ENCODE data around the gene GPC2. TPM values are rescaled to one million over a fixed set of nuclear protein-coding genes. Genes with fewer than 3 reads are reported as not detected.
"Not testable (repeated sequence)": the region's sequence is repeated elsewhere in the genome, so short reads cannot be mapped to it uniquely, and the experiment has no call there.

Gene GPC2, protein sequence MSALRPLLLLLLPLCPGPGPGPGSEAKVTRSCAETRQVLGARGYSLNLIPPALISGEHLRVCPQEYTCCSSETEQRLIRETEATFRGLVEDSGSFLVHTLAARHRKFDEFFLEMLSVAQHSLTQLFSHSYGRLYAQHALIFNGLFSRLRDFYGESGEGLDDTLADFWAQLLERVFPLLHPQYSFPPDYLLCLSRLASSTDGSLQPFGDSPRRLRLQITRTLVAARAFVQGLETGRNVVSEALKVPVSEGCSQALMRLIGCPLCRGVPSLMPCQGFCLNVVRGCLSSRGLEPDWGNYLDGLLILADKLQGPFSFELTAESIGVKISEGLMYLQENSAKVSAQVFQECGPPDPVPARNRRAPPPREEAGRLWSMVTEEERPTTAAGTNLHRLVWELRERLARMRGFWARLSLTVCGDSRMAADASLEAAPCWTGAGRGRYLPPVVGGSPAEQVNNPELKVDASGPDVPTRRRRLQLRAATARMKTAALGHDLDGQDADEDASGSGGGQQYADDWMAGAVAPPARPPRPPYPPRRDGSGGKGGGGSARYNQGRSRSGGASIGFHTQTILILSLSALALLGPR
- total RNA-seq: 5.1 TPM

DNA sequence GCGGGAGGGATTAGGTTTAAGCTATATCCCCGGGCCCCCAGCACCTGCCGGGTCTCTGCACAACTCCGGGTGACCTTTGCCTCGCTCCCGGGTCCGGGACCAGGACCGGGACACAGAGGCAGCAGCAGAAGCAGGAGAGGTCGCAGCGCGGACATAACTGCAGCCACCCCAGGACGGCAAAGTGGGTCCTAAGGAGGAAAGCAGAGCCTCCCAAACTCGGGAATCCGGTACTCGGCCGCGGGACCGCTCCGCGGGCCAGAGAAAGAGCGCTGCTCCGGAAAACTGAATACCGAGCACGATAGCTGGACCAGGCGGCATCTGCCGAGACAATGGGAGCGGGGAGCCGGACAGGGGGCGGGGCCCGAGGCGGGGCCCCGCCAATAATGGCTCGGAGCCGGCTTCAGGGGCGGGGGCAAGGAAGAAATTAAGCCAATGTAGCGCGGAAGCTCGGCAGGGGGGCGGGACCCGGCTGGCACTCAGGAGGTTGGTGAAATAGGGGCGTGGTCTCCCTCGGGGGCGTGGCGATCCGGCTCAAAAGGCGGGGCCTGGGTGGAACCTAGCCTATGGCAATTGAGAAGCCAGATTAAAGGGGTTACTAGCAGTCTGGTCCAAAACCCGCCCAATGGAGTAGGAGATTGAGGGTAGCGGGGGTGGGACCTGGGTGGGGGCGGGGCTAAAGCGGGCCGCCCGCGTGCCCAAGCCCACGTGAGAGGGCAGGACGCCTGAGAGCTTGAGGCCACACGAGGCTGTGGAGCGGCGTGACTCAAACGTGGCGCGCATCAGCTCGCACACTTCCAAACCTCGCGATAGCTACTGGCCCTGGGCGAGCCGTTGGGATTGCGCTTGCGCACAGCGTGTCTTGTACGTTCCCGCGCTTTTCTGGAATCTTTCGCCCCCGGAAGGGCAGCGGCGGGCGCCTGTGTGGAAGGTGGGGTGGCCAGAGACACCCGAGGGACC lies at the start of gene GPC2, which contains the start of gene STAG3:
Gene GPC2, minus strand, starts transcription at position 337 of the 957 bp plus-strand sequence. Its CDS starts 182 bp downstream, at position 155.
Gene STAG3, plus strand, starts transcription at position 874 of the 957 bp plus-strand sequence. CDS start 2,639 bp downstream, outside the sequence.
- peak; percentile 95 for DNase-seq (ENCODE audit: low spot score)

DNA sequence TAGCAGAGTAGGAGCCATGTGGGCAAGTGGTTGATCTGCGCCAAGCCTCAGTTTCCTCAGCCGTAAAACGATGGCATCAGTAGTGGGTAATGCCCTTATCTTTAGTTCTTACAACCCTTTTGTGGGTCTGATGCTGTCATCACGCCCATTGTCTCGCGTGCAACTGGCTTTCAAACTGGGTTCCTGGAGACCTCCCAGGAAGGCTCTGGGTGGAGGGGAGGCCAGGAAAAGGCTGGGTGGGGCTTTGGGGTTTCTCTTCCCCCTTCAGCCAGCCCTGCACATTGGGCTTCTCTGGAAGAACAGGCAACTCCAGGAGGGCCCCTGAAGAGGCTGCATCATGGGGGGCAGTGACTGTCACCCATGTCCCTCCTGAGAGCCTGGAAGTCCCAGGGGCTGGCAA lies 47.7 kb upstream of the GPC2 start:
- DNase-seq (ENCODE audit: low spot score): not testable (repeated sequence)

DNA sequence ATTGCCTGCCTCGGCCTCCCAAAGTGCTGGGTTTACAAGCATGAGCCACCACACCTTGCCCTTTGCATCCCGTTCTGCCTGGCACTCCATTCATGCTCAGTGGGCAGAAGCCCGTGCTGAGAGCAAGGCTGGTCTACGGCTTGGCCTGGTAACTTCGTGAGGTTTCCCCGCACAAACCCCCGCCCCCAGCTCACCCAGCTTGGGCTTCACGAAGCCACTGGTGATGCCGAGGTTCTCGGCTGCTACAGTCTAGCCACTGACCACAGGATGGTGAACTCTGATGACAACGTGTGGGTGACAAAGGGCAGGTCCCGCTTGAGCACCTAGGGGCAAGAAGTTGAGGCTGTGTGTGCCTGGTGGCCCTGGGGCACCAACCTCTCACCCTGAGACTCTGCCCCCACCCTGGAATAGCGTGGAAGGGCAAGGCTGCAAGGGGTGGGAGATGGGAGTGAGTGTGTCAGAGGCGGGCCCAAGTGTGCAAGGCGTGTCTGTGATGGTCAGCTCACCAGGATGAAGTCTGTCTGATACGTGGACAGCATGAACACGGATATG lies 46.3 kb upstream of the GPC2 start:
- not testable (repeated sequence) for DNase-seq (ENCODE audit: low spot score)

DNA sequence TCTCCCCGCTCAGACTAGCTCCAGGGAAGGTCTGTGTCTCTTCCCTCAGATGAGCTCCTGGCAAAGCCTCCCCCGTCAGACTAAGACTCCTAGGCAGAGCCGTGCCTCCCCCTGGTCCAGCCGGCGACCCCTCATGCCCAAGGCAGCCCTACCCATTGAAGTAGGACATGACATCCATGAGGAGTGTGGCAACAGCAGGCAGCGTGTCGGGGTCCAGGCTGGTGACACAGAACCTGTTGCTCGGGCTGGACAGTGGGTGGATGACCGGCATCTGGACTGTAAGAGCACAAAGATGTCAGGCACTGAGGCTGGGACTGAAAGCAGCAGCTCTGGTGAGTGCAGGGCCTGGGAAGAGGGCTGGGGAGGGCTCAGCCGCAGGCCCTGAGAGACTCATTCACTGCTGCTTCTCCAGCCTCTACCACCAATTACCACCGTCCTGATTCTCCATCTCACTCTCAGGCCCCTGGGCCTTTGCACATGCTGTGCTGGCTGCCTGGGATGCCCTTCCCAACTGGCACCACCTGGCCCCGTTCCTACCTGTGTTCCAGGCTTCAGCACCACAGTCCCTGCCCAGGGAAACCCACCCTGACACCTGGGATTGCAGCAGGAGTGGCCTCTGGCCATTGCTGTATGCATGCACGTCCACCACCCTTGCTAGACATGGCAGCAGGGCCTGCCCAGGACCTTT lies 45.4 kb upstream of the GPC2 start:
- no peak for DNase-seq (ENCODE audit: low spot score)

DNA sequence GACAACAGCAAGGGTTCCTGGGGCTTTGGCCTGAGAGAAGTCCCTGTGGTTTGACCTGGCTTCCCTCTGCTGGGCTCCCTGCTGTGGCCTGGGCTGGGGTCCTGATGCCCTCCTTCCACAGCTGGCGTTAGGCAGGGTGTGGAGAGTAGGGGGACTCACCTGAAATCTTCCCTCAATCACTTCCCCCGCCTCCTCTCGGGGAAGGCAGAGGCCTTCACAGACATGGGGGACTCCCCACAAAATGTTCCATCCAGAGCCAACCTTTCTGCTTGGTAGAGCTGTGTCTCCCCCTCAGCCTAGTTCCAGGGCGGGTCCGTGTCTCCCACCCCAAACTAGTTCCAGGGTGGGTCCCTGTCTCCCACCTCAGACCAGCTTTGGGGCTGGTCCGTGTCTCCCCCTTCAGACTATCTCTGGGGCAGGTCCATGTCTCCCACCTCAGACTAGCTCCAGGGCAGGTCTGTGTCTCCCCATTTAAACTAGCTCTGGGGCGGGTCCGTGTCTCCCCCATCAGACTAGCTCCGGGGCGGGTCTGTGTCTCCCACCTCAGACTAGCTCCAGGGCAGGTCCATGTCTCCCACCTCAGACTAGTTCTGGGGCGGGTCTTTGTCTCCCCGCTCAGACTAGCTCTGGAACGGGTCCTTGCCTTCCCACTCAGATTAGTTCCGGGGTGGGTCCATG lies 44.7 kb upstream of the GPC2 start:
- DNase-seq (ENCODE audit: low spot score): no peak

DNA sequence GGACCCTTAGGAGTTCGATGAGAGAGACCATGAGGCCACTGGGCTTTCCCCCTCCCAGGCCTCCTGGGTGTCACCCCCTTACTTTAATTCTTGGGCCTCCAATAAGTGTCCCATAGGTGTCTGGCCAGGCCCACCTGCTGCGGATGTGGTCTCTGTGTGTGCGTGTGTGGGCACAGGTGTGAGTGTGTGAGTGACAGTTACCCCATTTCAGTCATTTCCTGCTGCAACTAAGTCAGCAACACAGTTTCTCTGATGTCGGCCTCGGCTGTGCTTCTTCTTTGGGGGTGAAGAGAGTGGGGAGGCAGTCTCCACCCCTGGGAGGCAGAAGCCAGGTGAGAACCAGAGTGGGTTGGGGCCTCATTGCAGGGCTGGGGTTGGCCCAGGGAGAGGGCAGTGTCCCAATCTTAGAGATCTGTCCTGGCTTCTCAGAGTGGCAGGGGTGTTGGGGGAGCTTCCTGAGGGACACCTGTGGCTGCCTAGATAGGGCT lies 44.1 kb upstream of the GPC2 start:
- no peak for DNase-seq (ENCODE audit: low spot score)

DNA sequence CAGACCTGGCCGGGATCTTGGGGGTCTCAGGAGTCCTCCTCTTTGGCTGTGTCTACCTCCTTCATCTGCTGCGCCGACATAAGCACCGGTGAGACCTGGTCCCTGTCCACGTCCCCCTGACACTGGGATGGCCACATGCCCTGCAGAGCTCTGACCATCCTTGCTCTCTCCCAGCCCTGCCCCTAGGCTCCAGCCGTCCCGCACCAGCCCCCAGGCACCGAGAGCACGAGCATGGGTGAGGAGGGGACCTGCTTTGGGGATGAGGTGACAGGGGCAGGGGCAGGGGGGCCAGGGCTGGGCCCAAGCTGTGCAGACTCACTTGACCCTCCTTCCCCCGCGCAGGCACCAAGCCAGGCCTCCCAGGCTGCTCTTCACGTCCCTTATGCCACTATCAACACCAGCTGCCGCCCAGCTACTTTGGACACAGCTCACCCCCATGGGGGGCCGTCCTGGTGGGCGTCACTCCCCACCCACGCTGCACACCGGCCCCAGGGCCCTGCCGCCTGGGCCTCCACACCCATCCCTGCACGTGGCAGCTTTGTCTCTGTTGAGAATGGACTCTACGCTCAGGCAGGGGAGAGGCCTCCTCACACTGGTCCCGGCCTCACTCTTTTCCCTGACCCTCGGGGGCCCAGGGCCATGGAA lies 43.5 kb upstream of the GPC2 start:
- no peak for DNase-seq (ENCODE audit: low spot score)

DNA sequence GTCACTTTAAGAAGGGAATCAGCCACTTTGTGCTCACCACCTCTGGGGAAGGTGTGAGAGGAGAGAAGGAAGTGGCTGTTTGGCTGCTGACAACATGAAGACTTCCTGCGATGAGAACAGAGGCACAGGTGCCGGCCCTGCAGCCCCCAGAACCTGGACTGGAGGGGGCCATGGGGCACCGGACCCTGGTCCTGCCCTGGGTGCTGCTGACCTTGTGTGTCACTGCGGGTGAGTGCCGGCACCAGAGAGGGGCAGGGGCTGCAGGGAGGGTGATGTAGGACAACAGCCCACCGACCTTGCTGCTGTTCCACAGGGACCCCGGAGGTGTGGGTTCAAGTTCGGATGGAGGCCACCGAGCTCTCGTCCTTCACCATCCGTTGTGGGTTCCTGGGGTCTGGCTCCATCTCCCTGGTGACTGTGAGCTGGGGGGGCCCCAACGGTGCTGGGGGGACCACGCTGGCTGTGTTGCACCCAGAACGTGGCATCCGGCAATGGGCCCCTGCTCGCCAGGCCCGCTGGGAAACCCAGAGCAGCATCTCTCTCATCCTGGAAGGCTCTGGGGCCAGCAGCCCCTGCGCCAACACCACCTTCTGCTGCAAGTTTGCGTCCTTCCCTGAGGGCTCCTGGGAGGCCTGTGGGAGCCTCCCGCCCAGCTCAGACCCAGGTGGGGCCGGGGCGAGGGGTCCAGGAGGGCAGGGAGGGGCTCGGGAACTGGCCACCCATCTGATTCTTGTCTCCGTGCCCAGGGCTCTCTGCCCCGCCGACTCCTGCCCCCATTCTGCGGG lies 42.8 kb upstream of the GPC2 start, which contains the start of gene PVRIG:
Gene PVRIG, plus strand, starts transcription at position 149 of the 785 bp plus-strand sequence. Its CDS starts 22 bp downstream, at position 171.
- DNase-seq (ENCODE audit: low spot score): not testable (repeated sequence)

DNA sequence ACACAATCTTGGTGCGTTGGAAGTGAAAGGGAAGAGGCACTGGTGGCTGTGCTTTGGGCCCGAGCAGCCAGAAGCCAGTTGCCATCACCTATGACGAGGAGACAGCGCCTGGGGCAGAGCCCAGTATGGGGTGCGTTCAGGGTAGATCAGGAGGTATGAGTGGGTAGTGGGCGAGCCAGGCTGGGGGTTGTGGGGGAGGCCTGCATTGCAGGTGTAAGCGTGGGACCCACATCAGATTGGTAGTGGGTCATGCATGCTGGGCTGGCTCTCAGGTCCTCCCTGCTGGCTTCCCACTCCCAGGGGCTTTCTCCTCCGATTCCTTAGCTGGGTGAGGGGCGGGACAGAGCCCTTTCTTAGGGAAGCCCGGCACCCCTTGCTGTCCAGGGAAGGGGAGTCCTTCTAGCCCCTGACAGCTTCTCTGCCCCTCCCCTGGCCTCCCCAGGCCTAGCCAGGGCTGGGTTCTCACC lies 42.1 kb upstream of the GPC2 start:
- DNase-seq (ENCODE audit: low spot score): no peak

DNA sequence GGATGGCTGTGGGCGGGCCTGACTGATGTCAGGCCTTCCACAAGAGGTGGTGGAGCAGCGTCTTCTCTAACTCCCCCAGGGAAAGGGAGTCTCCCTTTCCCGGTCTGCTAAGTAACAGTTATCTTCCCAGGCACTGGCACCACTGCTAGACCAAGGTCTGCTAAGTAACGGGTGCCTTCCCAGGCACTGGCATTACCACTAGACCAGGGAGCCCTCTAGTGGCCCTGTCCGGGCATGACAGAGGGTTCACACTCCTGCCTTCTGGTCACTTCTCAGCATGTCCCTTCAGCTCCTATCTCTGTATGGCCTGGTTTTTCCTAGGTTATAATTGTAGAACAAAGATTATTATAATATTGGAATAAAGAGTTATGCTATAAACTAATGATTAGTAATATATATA lies 40.8 kb upstream of the GPC2 start:
- peak; percentile 89 for DNase-seq (ENCODE audit: low spot score)

DNA sequence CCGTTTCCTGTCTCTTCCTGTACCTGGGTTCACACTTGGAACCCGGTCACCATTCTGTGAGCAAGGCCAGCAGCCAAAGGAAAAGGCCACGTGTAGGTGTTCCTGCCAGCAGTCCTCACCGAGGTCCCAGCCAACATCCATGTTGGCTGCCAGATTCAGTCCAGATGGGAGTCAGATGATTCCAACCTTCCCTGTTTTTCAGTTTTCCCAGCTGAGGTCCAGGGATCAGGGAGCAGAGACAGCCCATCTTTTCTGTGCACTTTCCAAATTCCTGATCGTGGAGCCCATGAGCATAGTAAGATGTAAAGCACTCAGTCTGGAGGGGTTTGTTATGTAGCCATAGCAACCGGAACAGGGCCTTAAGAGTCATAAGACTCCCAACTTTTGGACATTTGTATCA lies 38.7 kb upstream of the GPC2 start:
- no peak for DNase-seq (ENCODE audit: low spot score)

DNA sequence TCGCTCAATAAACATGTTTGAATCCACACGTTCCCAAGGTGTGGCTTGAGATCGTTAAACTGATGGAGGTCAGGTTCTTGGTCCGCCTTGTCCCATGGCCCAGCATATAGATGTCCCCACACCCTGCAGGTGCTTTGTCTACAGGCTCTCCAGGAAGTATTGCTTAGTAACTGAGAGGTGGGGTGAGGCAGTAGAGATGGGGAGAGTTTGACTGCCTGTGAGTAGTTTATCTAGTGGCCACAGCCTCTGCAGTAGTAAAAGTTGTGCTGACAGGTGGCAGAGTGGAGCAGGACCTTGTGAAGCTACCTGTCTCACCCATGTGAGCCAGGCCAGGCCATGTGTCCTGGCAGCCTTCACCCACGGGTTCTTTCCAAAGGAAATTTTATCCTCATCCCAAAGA lies 37.2 kb upstream of the GPC2 start:
- not testable (repeated sequence) for DNase-seq (ENCODE audit: low spot score)

DNA sequence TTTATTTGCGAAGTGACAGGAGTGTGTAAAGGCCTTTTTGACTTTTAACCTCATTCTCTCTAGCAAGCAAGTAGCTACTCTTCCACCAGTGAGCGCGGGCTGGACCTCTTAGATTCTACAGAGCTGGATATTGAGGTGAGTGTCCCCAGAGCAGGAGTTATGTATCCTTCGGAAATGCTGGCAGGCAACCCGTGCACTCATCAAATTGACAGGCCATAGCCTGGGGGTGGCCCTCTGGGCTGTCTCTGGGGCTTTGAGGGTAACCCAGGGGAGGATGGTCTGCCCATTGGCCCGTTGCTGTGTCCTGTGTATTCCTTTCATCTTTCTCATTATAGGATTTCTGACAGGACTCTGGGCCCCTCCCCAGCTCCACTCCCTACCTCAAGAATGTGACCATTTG lies 36.5 kb upstream of the GPC2 start:
- no peak for DNase-seq (ENCODE audit: low spot score)

DNA sequence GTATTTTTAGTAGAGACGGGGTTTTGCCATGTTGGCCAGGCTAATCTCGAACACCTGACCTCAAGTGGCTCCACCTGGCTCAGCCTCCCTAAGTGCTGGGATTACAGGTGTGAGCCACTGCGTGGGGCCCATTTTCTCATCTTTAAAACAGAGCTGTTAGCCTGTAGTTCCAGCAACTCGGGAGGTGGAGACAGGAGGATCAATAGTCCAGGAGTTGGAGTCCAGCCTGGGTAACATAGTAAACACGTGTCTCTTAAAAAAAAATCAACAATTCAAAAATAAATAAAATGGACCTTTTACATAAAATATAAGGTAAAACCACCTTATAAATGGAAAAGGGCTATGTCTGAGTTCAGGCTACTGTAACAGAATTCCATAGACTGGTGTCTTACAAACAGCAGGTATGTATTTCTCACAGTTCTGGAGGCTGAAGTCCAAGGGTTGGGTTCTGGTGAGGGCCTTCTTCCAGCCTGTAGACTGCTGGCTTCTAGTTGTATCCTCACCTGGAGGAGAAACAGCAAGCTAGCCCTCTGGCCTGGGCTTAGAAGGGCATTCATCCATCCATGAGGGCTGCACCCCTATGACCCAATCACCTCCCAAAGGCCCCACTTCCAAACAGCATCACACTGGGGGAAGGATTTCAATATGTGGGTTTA lies 35.6 kb upstream of the GPC2 start:
- no peak for DNase-seq (ENCODE audit: low spot score)

DNA sequence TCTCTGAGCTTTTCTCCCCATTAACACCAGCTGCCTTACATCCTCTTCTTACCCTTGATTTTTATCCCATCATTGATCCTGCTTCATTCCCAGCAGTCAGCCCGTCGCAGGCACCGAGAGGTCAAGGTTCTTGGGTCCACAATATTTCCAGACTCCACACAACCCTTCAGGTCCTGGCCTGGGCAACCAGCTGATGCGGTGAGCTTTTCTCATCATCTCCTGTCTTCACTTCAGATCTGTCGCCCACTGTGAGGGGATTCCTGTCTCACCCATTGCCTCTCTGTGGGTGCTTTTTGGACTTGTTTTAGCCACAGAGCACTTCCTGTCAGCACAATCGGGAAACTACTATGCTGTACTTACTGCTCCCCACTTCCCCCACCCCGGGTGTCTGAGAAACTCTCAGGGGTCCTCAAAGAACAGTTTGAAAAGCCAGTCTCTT lies 34.2 kb upstream of the GPC2 start:
- no peak for DNase-seq (ENCODE audit: low spot score)

DNA sequence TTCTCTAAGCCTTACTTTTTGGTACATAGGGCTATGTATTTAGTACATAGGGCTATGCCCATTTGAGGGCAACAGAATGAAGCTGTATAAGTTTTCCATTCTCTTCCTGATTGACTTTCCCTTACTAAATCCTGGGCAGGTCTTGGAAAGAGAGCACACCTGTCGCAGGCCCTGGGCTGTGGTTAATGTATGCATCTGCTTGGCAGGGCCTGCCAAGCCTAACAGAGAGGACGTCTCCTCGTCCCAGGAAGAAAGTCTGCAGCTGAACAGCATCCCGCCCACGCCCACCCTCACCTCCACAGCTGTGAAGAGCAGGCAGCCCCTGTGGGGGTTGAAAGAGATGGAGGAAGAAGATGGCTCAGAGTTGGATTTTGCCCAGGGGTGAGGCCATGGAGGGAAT lies 33.6 kb upstream of the GPC2 start:
- no peak for DNase-seq (ENCODE audit: low spot score)

DNA sequence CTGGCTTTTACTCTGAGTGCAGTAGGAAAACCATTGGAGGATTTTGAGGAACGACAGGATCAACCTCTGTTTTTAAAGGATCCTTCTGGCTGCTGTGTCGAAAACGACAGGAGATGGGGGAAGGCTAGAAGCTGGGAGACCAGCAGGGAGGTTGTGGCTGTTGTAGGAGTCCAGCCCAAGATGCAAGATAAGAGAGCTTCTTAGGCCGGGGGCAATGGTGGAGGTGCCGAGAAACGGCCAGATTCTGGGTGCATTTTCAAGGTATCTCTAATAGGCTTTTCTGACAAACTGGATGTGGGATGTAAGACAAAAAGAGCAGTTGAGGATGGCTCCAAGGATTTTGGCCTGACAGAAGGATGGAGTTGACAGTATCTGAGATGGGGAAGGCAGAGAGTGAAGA lies 32.3 kb upstream of the GPC2 start:
- DNase-seq (ENCODE audit: low spot score): no peak

DNA sequence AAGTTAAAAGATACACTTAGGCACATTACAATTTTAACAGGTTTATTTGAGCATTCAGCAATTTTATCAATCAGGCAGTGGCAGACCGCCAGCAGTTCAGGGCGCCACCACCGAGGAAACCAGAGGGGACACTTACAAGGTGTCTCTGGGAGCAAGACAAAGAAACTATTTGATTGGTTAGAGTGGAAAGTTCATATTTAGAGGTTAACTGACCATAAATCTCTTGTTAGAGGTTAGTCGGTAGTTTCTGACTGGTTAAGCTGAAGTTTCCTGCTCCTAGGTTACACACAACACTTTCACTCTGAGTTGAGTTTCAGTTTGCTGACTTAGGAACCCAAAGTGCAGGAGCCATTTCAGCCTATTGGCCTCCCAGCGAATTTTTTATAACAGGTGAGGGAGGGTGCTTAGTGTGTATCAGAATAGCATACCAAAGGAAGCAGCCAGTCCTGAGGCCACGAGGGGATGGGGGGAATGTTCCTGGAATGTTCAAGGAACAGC lies 31.8 kb upstream of the GPC2 start:
- no peak for DNase-seq (ENCODE audit: low spot score)
